SK-N-MC (cell line): ENCODE measurements around the gene PHLPP2.
"Not testable (repeated sequence)": the region's sequence is repeated elsewhere in the genome, so short reads cannot be mapped to it uniquely, and the experiment has no call there.

Experiments used
- EZH2 ChIP-seq: fragments of 200-600 bp; sonication (generic); IDR thresholded peaks from one replicate; pipeline ENCODE4 v1.6.1; 2017; ENCODE audit warnings: antibody characterized with exemption
- FOXP2 ChIP-seq: optimal IDR thresholded peaks from 2 replicates; pipeline ENCODE3; 2011; ENCODE audit warnings: mild to moderate bottlenecking, moderate library complexity; ENCODE audit not compliant: insufficient read depth; ENCODE audit errors: extremely low read length, control extremely low read depth
- POLR2AphosphoS5 ChIP-seq: IDR thresholded peaks from 2 replicates; pipeline ENCODE4 v1.6.1; 2012; ENCODE audit warnings: mild to moderate bottlenecking, low read depth, low read length, borderline replicate concordance

GRCh38 chr16:71595340-71595826 is 129.1 kb downstream of the PHLPP2 start:
- TF ChIP-seq POLR2AphosphoS5, EZH2, FOXP2: not testable (repeated sequence)
